ENCODE results near the gene SH2D3A.

Gene SH2D3A

GRCh38 chr19:6765738-6766356, 1.4 kb downstream of the SH2D3A start:
- no peak for TF ChIP-seq REST (IDR thresholded peaks at IDR 0.05; ENCODE audit: insufficient read depth in 1 of 2, low read depth in 2 of 2, low read length in 2 of 2)
- TF ChIP-seq SIN3A (IDR thresholded peaks at IDR 0.05; ENCODE audit: borderline replicate concordance, insufficient read depth, low read length) = no peak
- TF ChIP-seq TAF1 (IDR thresholded peaks at IDR 0.05; ENCODE audit: borderline replicate concordance, insufficient read depth, low read length) = no peak
- TF ChIP-seq POLR2AphosphoS5 (IDR thresholded peaks at IDR 0.05; ENCODE audit: low read depth, low read length) = no peak
- TF ChIP-seq FOXP2 (optimal IDR thresholded peaks at IDR 0.05; ENCODE audit: borderline replicate concordance, extremely low read depth, extremely low read length, insufficient read depth) = no peak

- TF ChIP-seq TAF1 (IDR thresholded peaks at IDR 0.05; ENCODE audit: borderline replicate concordance, insufficient read depth, low read length) = no peak
- no peak for TF ChIP-seq REST (IDR thresholded peaks at IDR 0.05; ENCODE audit: insufficient read depth in 1 of 2, low read depth in 2 of 2, low read length in 2 of 2)
- TF ChIP-seq POLR2AphosphoS5 (IDR thresholded peaks at IDR 0.05; ENCODE audit: low read depth, low read length) = no peak
- TF ChIP-seq SIN3A (IDR thresholded peaks at IDR 0.05; ENCODE audit: borderline replicate concordance, insufficient read depth, low read length) = no peak
- TF ChIP-seq FOXP2 (optimal IDR thresholded peaks at IDR 0.05; ENCODE audit: borderline replicate concordance, extremely low read depth, extremely low read length, insufficient read depth) = no peak
Observed at GRCh38 chr19:6761053-6761676, 6.1 kb downstream of the SH2D3A start.

- TF ChIP-seq REST (IDR thresholded peaks at IDR 0.05; ENCODE audit: insufficient read depth in 1 of 2, low read depth in 2 of 2, low read length in 2 of 2) = no peak
- no peak for TF ChIP-seq FOXP2 (optimal IDR thresholded peaks at IDR 0.05; ENCODE audit: borderline replicate concordance, extremely low read depth, extremely low read length, insufficient read depth)
- no peak for TF ChIP-seq SIN3A (IDR thresholded peaks at IDR 0.05; ENCODE audit: borderline replicate concordance, insufficient read depth, low read length)
- TF ChIP-seq POLR2AphosphoS5 (IDR thresholded peaks at IDR 0.05; ENCODE audit: low read depth, low read length) = no peak
Observed at GRCh38 chr19:6760606-6761005, 6.6 kb downstream of the SH2D3A start.

GRCh38 chr19:6754653-6755463, 12.4 kb downstream of the SH2D3A start:
- no peak for TF ChIP-seq TAF1 (IDR thresholded peaks at IDR 0.05; ENCODE audit: borderline replicate concordance, insufficient read depth, low read length)
- TF ChIP-seq POLR2AphosphoS5 (IDR thresholded peaks at IDR 0.05; ENCODE audit: low read depth, low read length) = no peak
- no peak for TF ChIP-seq REST (IDR thresholded peaks at IDR 0.05; ENCODE audit: insufficient read depth in 1 of 2, low read depth in 2 of 2, low read length in 2 of 2)
- TF ChIP-seq SIN3A (IDR thresholded peaks at IDR 0.05; ENCODE audit: borderline replicate concordance, insufficient read depth, low read length) = no peak
- no peak for TF ChIP-seq FOXP2 (optimal IDR thresholded peaks at IDR 0.05; ENCODE audit: borderline replicate concordance, extremely low read depth, extremely low read length, insufficient read depth)

Data from PFSK-1 (cell line).